ENCODE measurements around the gene LRMDA.

GRCh38 chr10:75437693-75438092 lies 6.3 kb downstream of the LRMDA start:
- TF ChIP-seq CTCF (IDR thresholded peaks at IDR 0.05) (no peak), POLR2A (IDR thresholded peaks at IDR 0.05) (no peak)
